Measurements from ENCODE around the gene FCN2. TPM values are rescaled to one million over a fixed set of nuclear protein-coding genes. Genes with fewer than 3 reads are reported as not detected.
"Not testable (repeated sequence)": the region's sequence is repeated elsewhere in the genome, so short reads cannot be mapped to it uniquely, and the experiment has no call there.

The FCN2 gene
- total RNA-seq, 1 donor from 2014 or later: not detected

GRCh38 chr9:134855231-134855899 lies 25.2 kb upstream of the FCN2 start:
- no peak overlapping the region for H3K4me3 Mint-ChIP-seq
- Histone ChIP-seq H3K9ac (no peak overlapping the region), H2AFZ (replicated peaks) (no peak overlapping the region), H3K27ac (no peak overlapping the region), H3K36me3 (no peaks in the 10 kb centered on the region), H3K27me3 (no peaks in the 10 kb centered on the region), H3K4me2 (no peak overlapping the region), H3F3A (ENCODE audit: low read depth) (no peaks in the 10 kb centered on the region), H3K4me3 (no peak overlapping the region), H4K20me1 (ENCODE audit: low read depth) (no peaks in the 10 kb centered on the region), H3K79me2 (ENCODE audit: low read depth) (no peaks in the 10 kb centered on the region), H3K4me1 (no peaks in the 10 kb centered on the region), H3K9me3 (ENCODE audit: low read depth) (no peaks in the 10 kb centered on the region)
- peaks cover 7% of the 10 kb centered on the region for H3K27me3 Mint-ChIP-seq (ENCODE audit: insufficient read depth, low read depth)
- no peaks in the 10 kb centered on the region for H3K4me1 Mint-ChIP-seq
- TF ChIP-seq EZH2phosphoT487 (IDR thresholded peaks at IDR 0.05): no peak
- no peak for TF ChIP-seq EZH2 (IDR thresholded peaks at IDR 0.05)
- peaks cover 3% of the 10 kb centered on the region for H3K9me3 Mint-ChIP-seq
- H3K36me3 Mint-ChIP-seq: no peaks in the 10 kb centered on the region
- no peak for DNase-seq (ENCODE audit: low spot score)
- H3K27ac Mint-ChIP-seq: no peak overlapping the region

GRCh38 chr9:134855900-134856377 lies 24.7 kb upstream of the FCN2 start:
- no peak for DNase-seq (ENCODE audit: low spot score)
- Histone ChIP-seq H3K27ac (no peak overlapping the region), H3K36me3 (no peaks in the 10 kb centered on the region), H3K79me2 (ENCODE audit: low read depth) (no peaks in the 10 kb centered on the region), H3F3A (ENCODE audit: low read depth) (no peaks in the 10 kb centered on the region), H3K4me3 (no peak overlapping the region), H2AFZ (replicated peaks) (no peak overlapping the region), H4K20me1 (ENCODE audit: low read depth) (no peaks in the 10 kb centered on the region), H3K4me2 (no peak overlapping the region), H3K9me3 (ENCODE audit: low read depth) (no peaks in the 10 kb centered on the region), H3K9ac (no peak overlapping the region), H3K27me3 (no peaks in the 10 kb centered on the region), H3K4me1 (no peaks in the 10 kb centered on the region)
- TF ChIP-seq CTCF (IDR thresholded peaks at IDR 0.05) (no peak), EZH2phosphoT487 (IDR thresholded peaks at IDR 0.05) (no peak), EZH2 (IDR thresholded peaks at IDR 0.05) (no peak)
- no peaks in the 10 kb centered on the region for H3K36me3 Mint-ChIP-seq
- no peaks in the 10 kb centered on the region for H3K4me1 Mint-ChIP-seq
- peaks cover 3% of the 10 kb centered on the region for H3K9me3 Mint-ChIP-seq
- no peak overlapping the region for H3K27ac Mint-ChIP-seq
- H3K4me3 Mint-ChIP-seq: no peak overlapping the region
- peaks cover 7% of the 10 kb centered on the region for H3K27me3 Mint-ChIP-seq (ENCODE audit: insufficient read depth, low read depth)

- not testable (repeated sequence) for H3K36me3 Mint-ChIP-seq; H3K27me3 Mint-ChIP-seq (ENCODE audit: insufficient read depth, low read depth); H3K36me3 ChIP-seq; H2AFZ ChIP-seq (replicated peaks); H3K4me1 ChIP-seq; H3K9ac ChIP-seq; H3K27me3 ChIP-seq; H3F3A ChIP-seq (ENCODE audit: low read depth); H3K9me3 ChIP-seq (ENCODE audit: low read depth); DNase-seq (ENCODE audit: low spot score); H3K4me3 ChIP-seq; H4K20me1 ChIP-seq (ENCODE audit: low read depth); H3K27ac Mint-ChIP-seq; H3K9me3 Mint-ChIP-seq; H3K79me2 ChIP-seq (ENCODE audit: low read depth); H3K4me1 Mint-ChIP-seq; H3K4me2 ChIP-seq; H3K27ac ChIP-seq
- peak overlapping the region; percentile 34 for H3K4me3 Mint-ChIP-seq
These were observed 23.2 kb upstream of the FCN2 start for GRCh38 chr9:134857451-134857850.

GRCh38 chr9:134858051-134858841 lies 22.4 kb upstream of the FCN2 start:
- H4K20me1 ChIP-seq (ENCODE audit: low read depth): no peaks in the 10 kb centered on the region
- Mint-ChIP-seq H3K4me1 (no peaks in the 10 kb centered on the region), H3K27ac (no peak overlapping the region), H3K9me3 (peaks cover 5% of the 10 kb centered on the region), H3K36me3 (no peaks in the 10 kb centered on the region), H3K27me3 (ENCODE audit: insufficient read depth, low read depth) (peaks cover 9% of the 10 kb centered on the region), H3K4me3 (no peak overlapping the region)
- no peaks in the 10 kb centered on the region for H3K79me2 ChIP-seq (ENCODE audit: low read depth)
- H3K4me3 ChIP-seq: no peak overlapping the region
- DNase-seq (ENCODE audit: low spot score): no peak
- TF ChIP-seq CTCF (IDR thresholded peaks at IDR 0.05): no peak
- TF ChIP-seq EZH2 (IDR thresholded peaks at IDR 0.05): no peak
- TF ChIP-seq EZH2phosphoT487 (IDR thresholded peaks at IDR 0.05): no peak
- H3K4me1 ChIP-seq: no peaks in the 10 kb centered on the region
- H3K9me3 ChIP-seq (ENCODE audit: low read depth): no peaks in the 10 kb centered on the region
- no peak overlapping the region for H3K27ac ChIP-seq
- H3K36me3 ChIP-seq: no peaks in the 10 kb centered on the region
- no peak overlapping the region for H3K9ac ChIP-seq
- H2AFZ ChIP-seq (replicated peaks): no peak overlapping the region
- H3K4me2 ChIP-seq: no peak overlapping the region
- H3K27me3 ChIP-seq: no peaks in the 10 kb centered on the region
- no peaks in the 10 kb centered on the region for H3F3A ChIP-seq (ENCODE audit: low read depth)

Measured in neural progenitor cell (in vitro differentiated cells).